ENCODE data around the gene SLC15A3.

- no peak for TF ChIP-seq POLR2A (IDR thresholded peaks at IDR 0.05)
- TF ChIP-seq, protein P1, sequence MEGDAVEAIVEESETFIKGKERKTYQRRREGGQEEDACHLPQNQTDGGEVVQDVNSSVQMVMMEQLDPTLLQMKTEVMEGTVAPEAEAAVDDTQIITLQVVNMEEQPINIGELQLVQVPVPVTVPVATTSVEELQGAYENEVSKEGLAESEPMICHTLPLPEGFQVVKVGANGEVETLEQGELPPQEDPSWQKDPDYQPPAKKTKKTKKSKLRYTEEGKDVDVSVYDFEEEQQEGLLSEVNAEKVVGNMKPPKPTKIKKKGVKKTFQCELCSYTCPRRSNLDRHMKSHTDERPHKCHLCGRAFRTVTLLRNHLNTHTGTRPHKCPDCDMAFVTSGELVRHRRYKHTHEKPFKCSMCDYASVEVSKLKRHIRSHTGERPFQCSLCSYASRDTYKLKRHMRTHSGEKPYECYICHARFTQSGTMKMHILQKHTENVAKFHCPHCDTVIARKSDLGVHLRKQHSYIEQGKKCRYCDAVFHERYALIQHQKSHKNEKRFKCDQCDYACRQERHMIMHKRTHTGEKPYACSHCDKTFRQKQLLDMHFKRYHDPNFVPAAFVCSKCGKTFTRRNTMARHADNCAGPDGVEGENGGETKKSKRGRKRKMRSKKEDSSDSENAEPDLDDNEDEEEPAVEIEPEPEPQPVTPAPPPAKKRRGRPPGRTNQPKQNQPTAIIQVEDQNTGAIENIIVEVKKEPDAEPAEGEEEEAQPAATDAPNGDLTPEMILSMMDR (IDR thresholded peaks at IDR 0.05): no peak
Measured at GRCh38 chr11:60921259-60921658, 30.7 kb downstream of the SLC15A3 start.
